PC-3 (cell line): ENCODE measurements around the gene GABPA.

Experiments
- EZH2phosphoT487 ChIP-seq: fragments of 300-600 bp; sonication (generic); IDR thresholded peaks from 2 replicates; pipeline ENCODE4 v1.6.1; 2018; ENCODE audit warnings: mild to moderate bottlenecking, antibody characterized with exemption, low read length, borderline replicate concordance
- TF ChIP-seq, protein P1 (sequence below): fragments of 300-600 bp; sonication (generic); conservative IDR thresholded peaks from 2 replicates; pipeline ENCODE4 v1.5.1; 2017; ENCODE audit warnings: antibody characterized with exemption, low read depth, mild to moderate bottlenecking, low read length

DNA sequence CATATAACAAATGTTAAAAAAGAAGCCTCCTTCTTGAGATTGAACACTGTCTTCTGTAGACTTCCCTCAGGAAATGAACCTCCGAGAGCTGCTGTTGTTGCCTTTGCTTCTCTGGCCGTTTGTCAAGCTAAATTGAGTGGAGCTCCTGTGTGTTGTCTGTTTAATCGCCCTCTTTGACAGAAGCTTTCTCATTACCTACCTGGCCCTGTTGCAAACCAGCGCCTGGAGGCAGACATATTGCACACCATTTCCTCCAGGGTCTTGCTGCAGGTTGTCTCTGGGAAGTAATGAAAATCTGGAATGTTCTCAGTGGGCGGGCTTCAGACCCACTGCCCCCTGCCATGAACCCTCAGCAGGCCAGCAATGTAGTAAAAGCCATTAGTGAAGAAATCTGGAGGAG lies 83.3 kb downstream of the GABPA start:
- TF ChIP-seq, protein P1, sequence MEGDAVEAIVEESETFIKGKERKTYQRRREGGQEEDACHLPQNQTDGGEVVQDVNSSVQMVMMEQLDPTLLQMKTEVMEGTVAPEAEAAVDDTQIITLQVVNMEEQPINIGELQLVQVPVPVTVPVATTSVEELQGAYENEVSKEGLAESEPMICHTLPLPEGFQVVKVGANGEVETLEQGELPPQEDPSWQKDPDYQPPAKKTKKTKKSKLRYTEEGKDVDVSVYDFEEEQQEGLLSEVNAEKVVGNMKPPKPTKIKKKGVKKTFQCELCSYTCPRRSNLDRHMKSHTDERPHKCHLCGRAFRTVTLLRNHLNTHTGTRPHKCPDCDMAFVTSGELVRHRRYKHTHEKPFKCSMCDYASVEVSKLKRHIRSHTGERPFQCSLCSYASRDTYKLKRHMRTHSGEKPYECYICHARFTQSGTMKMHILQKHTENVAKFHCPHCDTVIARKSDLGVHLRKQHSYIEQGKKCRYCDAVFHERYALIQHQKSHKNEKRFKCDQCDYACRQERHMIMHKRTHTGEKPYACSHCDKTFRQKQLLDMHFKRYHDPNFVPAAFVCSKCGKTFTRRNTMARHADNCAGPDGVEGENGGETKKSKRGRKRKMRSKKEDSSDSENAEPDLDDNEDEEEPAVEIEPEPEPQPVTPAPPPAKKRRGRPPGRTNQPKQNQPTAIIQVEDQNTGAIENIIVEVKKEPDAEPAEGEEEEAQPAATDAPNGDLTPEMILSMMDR = no peak
- TF ChIP-seq EZH2phosphoT487 = no peak
